GM23338 (cell line): ENCODE results near the gene GAP43. TPM values are rescaled to one million over a fixed set of nuclear protein-coding genes. Genes with fewer than 3 reads are reported as not detected.

Source experiments
- ATAC-seq: fragments of 200-7000 bp; cut with Tn5 transposase; 3 replicates; pipeline ENCODE4 v1.9.1; 2020
- DNase-seq: peaks from one replicate; pipeline ENCODE4 v3.0.0-alpha.2; 2015; ENCODE audit warnings: low spot score
- H2AFZ ChIP-seq: fragments of 200-600 bp; sonication (generic); 2 replicates; pipeline ENCODE4 v1.8.0; 2016; ENCODE audit warnings: antibody characterized with exemption, mild to moderate bottlenecking, moderate library complexity
- H3F3A ChIP-seq: fragments of 200-600 bp; sonication (generic); replicated peaks from 2 replicates; pipeline ENCODE4 v1.8.0; 2017; ENCODE audit warnings: antibody characterized with exemption, mixed run types, low read depth
- H3K27ac ChIP-seq: fragments of 200-600 bp; sonication (generic); 2 replicates; pipeline ENCODE4 v1.6.1; 2016; ENCODE audit warnings: low read depth
- H3K27me3 ChIP-seq: fragments of 200-600 bp; sonication (generic); 2 replicates; pipeline ENCODE4 v1.8.0; 2016; ENCODE audit warnings: mild to moderate bottlenecking, mixed run types, moderate library complexity; ENCODE audit not compliant: insufficient read depth
- H3K36me3 ChIP-seq: fragments of 200-600 bp; sonication (generic); 2 replicates; pipeline ENCODE4 v1.8.0; 2016; ENCODE audit warnings: mild to moderate bottlenecking; ENCODE audit not compliant: insufficient read depth
- H3K4me1 ChIP-seq: fragments of 200-600 bp; sonication (generic); 2 replicates; pipeline ENCODE4 v1.8.0; 2016; ENCODE audit warnings: mild to moderate bottlenecking, moderate library complexity; ENCODE audit not compliant: insufficient read depth
- H3K4me2 ChIP-seq: fragments of 200-600 bp; sonication (generic); 2 replicates; pipeline ENCODE4 v1.7.1; 2017; ENCODE audit warnings: mixed run types
- H3K4me3 ChIP-seq: fragments of 200-600 bp; sonication (generic); 2 replicates; pipeline ENCODE4 v1.6.1; 2016; ENCODE audit warnings: mixed run types
- H3K79me2 ChIP-seq: fragments of 200-600 bp; sonication (generic); replicated peaks from 2 replicates; pipeline ENCODE4 v1.8.0; 2017; ENCODE audit warnings: mild to moderate bottlenecking; ENCODE audit not compliant: insufficient read depth
- H3K9me2 ChIP-seq: fragments of 200-600 bp; sonication (generic); 2 replicates; pipeline ENCODE4 v1.8.0; 2017; ENCODE audit not compliant: insufficient read depth
- H4K20me1 ChIP-seq: fragments of 200-600 bp; sonication (generic); replicated peaks from 2 replicates; pipeline ENCODE4 v1.8.0; 2017; ENCODE audit warnings: mild to moderate bottlenecking; ENCODE audit not compliant: insufficient read depth
- H3K27ac Mint-ChIP-seq: 2 replicates; pipeline ENCODE4 v1.8.0; 2020; ENCODE audit warnings: inconsistent platforms, mild to moderate bottlenecking, moderate library complexity, mixed read lengths
- H3K27me3 Mint-ChIP-seq: 3 replicates; pipeline ENCODE4 v1.8.0; 2022; ENCODE audit warnings: low read depth, mild to moderate bottlenecking, moderate library complexity, mixed read lengths, inconsistent platforms; ENCODE audit not compliant: insufficient read depth, poor library complexity
- H3K36me3 Mint-ChIP-seq: 3 replicates; pipeline ENCODE4 v1.8.0; 2021; ENCODE audit warnings: low read depth, mild to moderate bottlenecking, inconsistent platforms, moderate library complexity, mixed read lengths
- H3K4me1 Mint-ChIP-seq: 3 replicates; pipeline ENCODE4 v1.8.0; 2020; ENCODE audit warnings: mild to moderate bottlenecking, inconsistent platforms, mixed read lengths
- H3K4me3 Mint-ChIP-seq: 3 replicates; pipeline ENCODE4 v1.8.0; 2021; ENCODE audit warnings: moderate library complexity, mild to moderate bottlenecking, inconsistent platforms, mixed read lengths
- H3K9me3 Mint-ChIP-seq: 3 replicates; pipeline ENCODE4 v1.8.0; 2020; ENCODE audit warnings: moderate library complexity, mild to moderate bottlenecking, inconsistent platforms, mixed read lengths
- CREB1 ChIP-seq: fragments of 250-450 bp; sonication (Bioruptor Pico); IDR thresholded peaks from 2 replicates; pipeline ENCODE4 v1.5.0; 2020; ENCODE audit warnings: low read depth, mild to moderate bottlenecking, moderate library complexity
- CTCF ChIP-seq, 2 experiments: fragments of 200-600 bp in 1 of 2; sonication (generic) in 1 of 2; conservative IDR thresholded peaks; 2 replicates each; pipeline versions ENCODE4 v1.5.1 to v1.6.1; 2016 to 2017; ENCODE audit warnings: antibody characterized with exemption in 2 of 2, low read depth in 2 of 2, mild to moderate bottlenecking in 2 of 2, moderate library complexity in 1 of 2
- EZH2 ChIP-seq: fragments of 200-600 bp; sonication (generic); IDR thresholded peaks from one replicate; pipeline ENCODE4 v1.8.0; 2017; ENCODE audit warnings: antibody characterized with exemption, mild to moderate bottlenecking, low read depth; ENCODE audit not compliant: unreplicated experiment
- JUNB ChIP-seq: IDR thresholded peaks from one replicate; pipeline ENCODE4 v1.6.1; 2016; ENCODE audit warnings: antibody characterized with exemption; ENCODE audit not compliant: unreplicated experiment
- NANOG ChIP-seq: IDR thresholded peaks from 2 replicates; pipeline ENCODE4 v1.6.1; 2016; ENCODE audit warnings: antibody characterized with exemption, borderline replicate concordance
- POLR2AphosphoS5 ChIP-seq: IDR thresholded peaks from 2 replicates; pipeline ENCODE4 v1.6.1; 2016; ENCODE audit warnings: antibody characterized with exemption, low read depth
- STAT1 ChIP-seq: IDR thresholded peaks from one replicate; pipeline ENCODE4 v1.6.1; 2016; ENCODE audit warnings: antibody characterized with exemption; ENCODE audit not compliant: unreplicated experiment
- ZNF114 ChIP-seq: fragments of 250-450 bp; sonication (Bioruptor Pico); IDR thresholded peaks from 2 replicates; pipeline ENCODE4 v1.5.0; 2020; ENCODE audit warnings: mild to moderate bottlenecking, moderate library complexity
- ZNF331 ChIP-seq: fragments of 250-450 bp; sonication (Bioruptor Pico); IDR thresholded peaks from 2 replicates; pipeline ENCODE4 v1.5.0; 2020; ENCODE audit warnings: low read depth, mild to moderate bottlenecking, moderate library complexity
- polyA plus RNA-seq: library from polyadenylated mRNA; unstranded; fragments of >200 nt; fragmentation: Nextera tagmentation; extraction: Ambion mirVana; gene quantifications from 2 replicates; pipeline ENCODE4 v1.2.1, GENCODE V29; 2016
- total RNA-seq: library from RNA; depleted of rRNA; stranded (reverse); fragments of >200 nt; shearing (Covaris generic); gene quantifications from 2 replicates; pipeline ENCODE4 v1.2.3, GENCODE V29; 2014
- TF ChIP-seq, protein P1 (sequence below): IDR thresholded peaks from 2 replicates; pipeline ENCODE4 v1.6.1; 2016; ENCODE audit warnings: antibody characterized with exemption

GAP43 gene
- total and polyA plus RNA-seq, 2 experiments from 2014 or later: 16.1 to 48.1 TPM

- Histone ChIP-seq H3K27ac (no peak overlapping the region), H4K20me1 (no peaks in the 10 kb centered on the region), H3F3A (no peaks in the 10 kb centered on the region), H3K36me3 (no peaks in the 10 kb centered on the region), H3K79me2 (no peaks in the 10 kb centered on the region), H3K27me3 (no peaks in the 10 kb centered on the region), H3K4me3 (no peak overlapping the region), H3K4me2 (no peak overlapping the region), H3K9me2 (peaks cover 5% of the 10 kb centered on the region; the same call in 1 of the 2 replicates), H2AFZ (no peak overlapping the region; the same call in 1 of the 2 replicates), H3K4me1 (peaks cover 4% of the 10 kb centered on the region; the same call in 1 of the 2 replicates)
- TF ChIP-seq POLR2AphosphoS5: no peak
- TF ChIP-seq ZNF331 (CRISPR knock-in tag): no peak
- TF ChIP-seq, protein P1, sequence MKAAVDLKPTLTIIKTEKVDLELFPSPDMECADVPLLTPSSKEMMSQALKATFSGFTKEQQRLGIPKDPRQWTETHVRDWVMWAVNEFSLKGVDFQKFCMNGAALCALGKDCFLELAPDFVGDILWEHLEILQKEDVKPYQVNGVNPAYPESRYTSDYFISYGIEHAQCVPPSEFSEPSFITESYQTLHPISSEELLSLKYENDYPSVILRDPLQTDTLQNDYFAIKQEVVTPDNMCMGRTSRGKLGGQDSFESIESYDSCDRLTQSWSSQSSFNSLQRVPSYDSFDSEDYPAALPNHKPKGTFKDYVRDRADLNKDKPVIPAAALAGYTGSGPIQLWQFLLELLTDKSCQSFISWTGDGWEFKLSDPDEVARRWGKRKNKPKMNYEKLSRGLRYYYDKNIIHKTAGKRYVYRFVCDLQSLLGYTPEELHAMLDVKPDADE: no peak
- Mint-ChIP-seq H3K4me1 (peaks cover 12% of the 10 kb centered on the region; the same call in 2 of the 3 replicates), H3K9me3 (no peaks in the 10 kb centered on the region), H3K36me3 (no peaks in the 10 kb centered on the region), H3K4me3 (no peak overlapping the region), H3K27me3 (peaks cover 3% of the 10 kb centered on the region), H3K27ac (no peak overlapping the region)
- no peak for DNase-seq
- no peak for ATAC-seq
These were observed 45.0 kb upstream of the GAP43 start for GRCh38 chr3:115578331-115578730.

DNA sequence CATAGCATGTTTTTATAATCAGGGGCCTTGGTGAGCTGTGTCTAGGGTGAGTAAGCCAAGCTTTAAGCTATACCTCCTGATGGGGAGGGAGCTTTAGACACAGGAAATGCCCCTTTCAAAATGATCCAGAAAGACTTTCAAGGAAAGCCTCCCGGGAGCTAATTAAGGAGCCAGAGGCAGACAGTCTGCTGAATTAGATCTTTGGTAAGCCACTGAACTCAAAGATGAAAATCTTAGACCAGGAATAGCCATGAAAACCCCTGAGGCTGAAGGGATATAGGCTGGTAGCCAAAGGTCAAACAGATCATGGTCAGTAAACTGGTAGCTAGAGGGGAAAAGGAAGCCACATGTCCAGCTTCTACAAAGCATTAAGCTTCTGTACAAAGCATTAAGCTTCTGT lies 42.7 kb upstream of the GAP43 start:
- peaks cover 12% of the 10 kb centered on the region; the same call in 2 of the 3 replicates for H3K4me1 Mint-ChIP-seq
- ATAC-seq: no peak
- no peaks in the 10 kb centered on the region for H4K20me1 ChIP-seq

DNA sequence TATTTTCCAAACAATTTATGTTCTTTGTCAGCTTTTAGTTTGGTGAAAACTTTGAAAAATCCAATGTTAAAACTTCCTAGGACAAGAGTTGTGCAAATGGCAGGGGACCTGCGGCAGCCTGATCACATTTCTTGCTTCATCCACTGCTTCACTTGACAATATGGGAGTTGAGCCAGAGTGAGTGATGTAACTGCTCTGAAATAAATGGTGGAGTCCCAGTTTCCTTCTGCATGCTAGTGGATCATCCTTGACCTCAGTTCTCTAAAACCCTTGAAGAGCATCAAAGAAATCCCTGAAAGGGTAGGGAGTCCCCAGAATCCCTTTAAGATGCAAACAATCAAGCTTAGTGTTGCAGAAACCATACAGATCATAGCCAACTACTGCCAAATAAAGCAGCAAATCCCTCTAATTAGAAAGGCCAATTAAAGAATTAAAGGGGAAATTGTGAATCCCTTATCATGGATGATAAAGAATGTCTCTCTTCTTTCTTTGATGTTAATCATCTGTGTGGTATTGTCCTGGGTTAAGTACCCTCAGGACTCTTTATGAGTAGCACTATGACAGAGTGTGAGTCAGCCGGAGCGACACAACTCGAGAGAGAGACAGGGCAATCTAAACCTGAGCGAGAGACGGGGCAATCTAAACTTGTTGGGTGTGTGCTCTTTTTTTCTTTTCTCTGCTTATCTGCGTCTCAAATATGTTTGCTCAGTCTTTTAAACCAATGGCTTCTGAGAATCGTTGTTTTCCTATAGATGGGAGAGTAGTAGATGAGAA lies 41.8 kb upstream of the GAP43 start:
- H3K27ac Mint-ChIP-seq: no peak overlapping the region
- no peaks in the 10 kb centered on the region for H3K79me2 ChIP-seq
- no peak overlapping the region for H3K27ac ChIP-seq
- ATAC-seq (no peak), DNase-seq (no peak)
- H3K9me2 ChIP-seq: no peaks in the 10 kb centered on the region
- H3K4me2 ChIP-seq: no peak overlapping the region
- no peaks in the 10 kb centered on the region for H4K20me1 ChIP-seq
- H3K9me3 Mint-ChIP-seq: peaks cover 3% of the 10 kb centered on the region; the same call in 2 of the 3 replicates
- H3K4me1 ChIP-seq: peaks cover 4% of the 10 kb centered on the region; the same call in 1 of the 2 replicates
- no peaks in the 10 kb centered on the region for H3K27me3 Mint-ChIP-seq
- H3K4me1 Mint-ChIP-seq: peaks cover 12% of the 10 kb centered on the region; the same call in 2 of the 3 replicates
- H2AFZ ChIP-seq: no peak overlapping the region
- no peak overlapping the region for H3K4me3 Mint-ChIP-seq
- H3K4me3 ChIP-seq: no peak overlapping the region
- H3K27me3 ChIP-seq: no peaks in the 10 kb centered on the region
- H3K36me3 Mint-ChIP-seq: no peaks in the 10 kb centered on the region
- no peaks in the 10 kb centered on the region for H3F3A ChIP-seq
- peaks cover 3% of the 10 kb centered on the region; the same call in 1 of the 2 replicates for H3K36me3 ChIP-seq
- TF ChIP-seq EZH2 (no peak), JUNB (no peak), NANOG (no peak), CREB1 (CRISPR knock-in tag) (no peak), CTCF (conservative IDR thresholded peaks at IDR 0.05; ENCODE audit: low read depth in 2 of 2) (no peak), STAT1 (no peak), ZNF114 (CRISPR knock-in tag) (no peak)

More for the DNA sequence above, 42.7 kb upstream of the GAP43 start:
- Histone ChIP-seq H3K36me3 (peaks cover 3% of the 10 kb centered on the region; the same call in 1 of the 2 replicates), H3K9me2 (no peaks in the 10 kb centered on the region), H3K27me3 (no peaks in the 10 kb centered on the region), H3K27ac (no peak overlapping the region), H3K4me1 (peaks cover 4% of the 10 kb centered on the region; the same call in 1 of the 2 replicates), H3K79me2 (no peaks in the 10 kb centered on the region), H3K4me3 (no peak overlapping the region), H3F3A (no peaks in the 10 kb centered on the region), H3K4me2 (no peak overlapping the region), H2AFZ (no peak overlapping the region)
- no peak for TF ChIP-seq ZNF114 (CRISPR knock-in tag)
- no peak for TF ChIP-seq ZNF331 (CRISPR knock-in tag)
- DNase-seq: no peak
- Mint-ChIP-seq H3K27me3 (no peaks in the 10 kb centered on the region), H3K36me3 (no peaks in the 10 kb centered on the region), H3K27ac (no peak overlapping the region), H3K4me3 (no peak overlapping the region), H3K9me3 (peaks cover 3% of the 10 kb centered on the region; the same call in 2 of the 3 replicates)
